HK-2 (cell line): ENCODE measurements around the gene DHRS4L2.
A peak's percentile ranks its signal among the peaks of the same experiment; 100 is the strongest.
"Not testable (repeated sequence)": the region's sequence is repeated elsewhere in the genome, so short reads cannot be mapped to it uniquely, and the experiment has no call there.

Source experiments
- DNase-seq: peaks from one replicate; pipeline ENCODE4 v3.0.0-alpha.2; 2018; ENCODE audit not compliant: unreplicated experiment

The DHRS4L2 gene

GRCh38 chr14:24018978-24019377 lies 30.2 kb downstream of the DHRS4L2 start:
- DNase-seq = not testable (repeated sequence)

DNA sequence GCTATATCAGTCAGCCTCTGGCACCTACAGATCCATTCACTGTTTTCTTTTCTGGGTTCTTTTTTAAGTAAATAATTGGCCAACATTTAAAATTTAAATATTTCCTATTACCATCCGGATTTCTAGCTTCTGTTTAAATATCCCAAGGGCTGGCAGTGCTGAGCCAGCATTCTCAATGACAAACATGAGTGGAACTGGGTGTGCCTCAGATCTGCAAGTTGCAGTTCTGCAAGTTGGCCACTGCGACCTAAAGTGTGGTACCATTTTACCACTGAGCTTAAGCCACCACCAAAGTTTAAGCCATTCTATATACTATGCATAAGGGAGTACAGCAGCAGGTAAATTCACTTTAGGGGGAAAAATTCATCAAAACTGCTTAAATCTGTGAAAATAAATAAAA lies 31.2 kb downstream of the DHRS4L2 start:
- not testable (repeated sequence) for DNase-seq

- not testable (repeated sequence) for DNase-seq
Measured at GRCh38 chr14:24020520-24020919, 31.8 kb downstream of the DHRS4L2 start.

DNA sequence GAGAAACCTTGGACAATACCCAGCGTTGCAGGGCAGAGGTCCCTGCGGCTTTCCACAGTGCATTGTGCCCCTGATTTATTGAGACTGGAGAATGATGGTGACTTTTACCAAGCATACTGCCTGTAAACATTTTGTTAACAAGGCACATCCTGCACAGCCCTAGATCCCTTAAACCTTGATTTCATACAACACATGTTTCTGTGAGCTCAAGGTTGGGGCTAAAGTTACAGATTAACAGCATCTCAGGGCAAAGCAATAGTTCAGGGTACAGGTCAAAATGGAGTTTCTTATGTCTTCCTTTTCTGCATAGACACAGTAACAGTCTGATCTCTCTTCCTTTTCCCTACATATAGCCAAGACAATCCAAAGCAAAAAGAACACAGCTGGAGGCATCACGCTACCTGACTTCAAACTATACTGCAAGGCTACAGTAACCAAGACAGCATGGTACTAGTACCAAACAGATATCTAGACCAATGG lies 36.2 kb downstream of the DHRS4L2 start:
- DNase-seq = not testable (repeated sequence)

- DNase-seq = not testable (repeated sequence)
Measured at GRCh38 chr14:24029687-24030086, 41.0 kb downstream of the DHRS4L2 start.

DNA sequence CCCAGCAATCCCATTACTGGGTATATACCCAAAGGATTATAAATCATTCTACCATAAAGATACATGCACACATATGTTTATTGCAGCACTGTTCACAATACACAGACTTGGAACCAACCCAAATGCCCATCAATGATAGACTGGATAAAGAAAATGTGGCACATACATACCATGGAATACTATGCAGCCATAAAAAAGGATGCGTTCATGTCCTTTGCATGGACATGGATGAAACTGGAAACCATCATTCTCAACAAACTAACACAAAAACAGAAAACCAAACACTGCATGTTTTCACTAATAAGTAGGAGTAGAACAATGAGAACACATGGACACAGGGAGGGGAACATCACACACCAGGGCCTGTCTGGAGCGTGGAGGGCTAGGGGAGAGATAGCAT lies 42.6 kb downstream of the DHRS4L2 start:
- not testable (repeated sequence) for DNase-seq

DNA sequence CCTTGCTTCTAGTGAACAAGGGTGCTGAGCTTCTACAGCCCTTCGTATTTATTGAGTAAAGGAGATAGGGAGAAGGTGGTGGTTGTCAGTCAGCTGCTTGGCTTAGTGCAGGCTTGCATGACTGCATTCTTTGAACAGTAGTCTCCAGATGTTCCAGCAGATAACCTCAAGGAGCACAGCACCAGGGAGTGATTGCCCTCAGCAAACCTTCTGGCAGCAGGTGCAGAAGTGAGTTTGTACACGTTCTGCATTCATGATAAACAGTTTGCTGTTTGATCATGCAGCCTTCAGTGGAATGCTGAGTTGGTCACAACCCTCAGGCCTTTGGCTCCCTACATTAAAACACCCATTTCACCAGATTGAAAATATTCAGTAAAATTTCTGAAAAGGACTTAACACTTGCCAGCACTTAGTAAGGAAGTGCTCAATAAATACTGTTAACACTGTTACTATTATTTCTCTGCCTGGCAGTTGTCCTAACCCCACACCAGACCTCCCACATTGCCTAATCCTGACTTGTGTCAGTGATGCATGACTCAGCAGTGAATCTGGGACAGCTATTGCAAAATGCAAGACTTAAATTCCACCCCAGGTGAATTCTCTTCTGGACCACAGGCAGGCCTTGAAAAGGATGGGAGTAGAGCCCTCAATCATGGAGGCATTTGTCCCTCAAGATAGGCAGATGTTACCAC lies 44.1 kb downstream of the DHRS4L2 start:
- no peak for DNase-seq

DNA sequence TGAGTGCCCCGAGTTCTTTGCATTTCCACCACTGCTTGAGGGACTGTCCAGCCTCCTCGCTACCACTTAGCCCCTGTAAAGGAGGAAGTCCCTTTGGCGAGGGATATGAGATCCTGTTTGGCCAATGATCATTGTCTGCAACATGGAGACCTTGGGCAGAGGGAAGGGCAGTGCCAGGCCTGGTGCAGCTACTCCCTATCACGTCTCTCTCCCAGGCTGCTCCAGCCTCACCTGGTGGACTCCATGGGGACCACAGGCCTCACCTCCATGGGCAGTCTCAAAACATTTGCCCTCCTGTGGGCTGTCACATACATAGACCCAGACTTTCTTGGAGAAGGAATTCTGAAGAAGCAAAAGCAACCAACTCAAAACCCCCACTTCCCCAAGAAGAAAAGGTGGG lies 47.0 kb downstream of the DHRS4L2 start:
- not testable (repeated sequence) for DNase-seq

DNA sequence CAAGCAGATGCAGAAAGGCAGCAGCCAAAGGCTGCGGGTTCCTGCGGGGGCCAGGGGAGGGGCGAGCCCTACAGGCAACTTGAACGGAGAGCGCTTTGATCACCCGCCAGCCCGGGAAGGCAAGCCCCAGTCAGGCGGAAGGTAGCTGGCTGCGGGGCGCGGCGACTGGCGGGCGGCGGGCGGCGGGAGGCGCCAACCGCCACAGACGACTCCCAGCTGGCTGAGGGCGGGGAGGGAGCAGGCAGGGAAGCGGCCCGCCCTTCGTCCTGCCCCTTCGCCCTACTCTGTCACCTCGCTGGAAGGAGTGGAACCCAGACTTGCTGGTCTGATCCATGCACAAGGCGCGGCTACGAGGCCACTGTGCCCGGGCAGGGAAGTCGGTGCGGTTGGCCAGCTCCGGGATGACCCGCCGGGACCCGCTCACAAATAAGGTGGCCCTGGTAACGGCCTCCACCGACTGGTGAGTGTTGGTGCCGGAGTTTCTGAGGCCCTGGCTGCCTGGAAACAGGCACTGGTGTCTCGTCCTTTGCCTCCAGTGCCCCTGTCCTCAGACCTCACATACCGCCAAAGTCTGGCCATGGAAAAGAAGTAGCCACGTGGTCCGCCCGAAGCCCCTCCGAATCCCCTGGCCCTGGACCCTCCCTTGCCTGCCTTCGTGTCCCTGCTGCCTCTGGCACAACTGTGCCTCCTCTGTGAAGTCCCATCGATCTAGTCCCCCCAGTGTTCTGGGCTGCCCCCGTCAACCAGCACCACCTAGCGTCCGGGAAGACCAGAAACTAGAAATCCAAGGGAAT lies 47.6 kb downstream of the DHRS4L2 start:
- DNase-seq = peak; percentile 83

GRCh38 chr14:24036963-24037657 lies 48.4 kb downstream of the DHRS4L2 start:
- not testable (repeated sequence) for DNase-seq

GRCh38 chr14:24037658-24038037 lies 48.9 kb downstream of the DHRS4L2 start:
- no peak for DNase-seq

DNA sequence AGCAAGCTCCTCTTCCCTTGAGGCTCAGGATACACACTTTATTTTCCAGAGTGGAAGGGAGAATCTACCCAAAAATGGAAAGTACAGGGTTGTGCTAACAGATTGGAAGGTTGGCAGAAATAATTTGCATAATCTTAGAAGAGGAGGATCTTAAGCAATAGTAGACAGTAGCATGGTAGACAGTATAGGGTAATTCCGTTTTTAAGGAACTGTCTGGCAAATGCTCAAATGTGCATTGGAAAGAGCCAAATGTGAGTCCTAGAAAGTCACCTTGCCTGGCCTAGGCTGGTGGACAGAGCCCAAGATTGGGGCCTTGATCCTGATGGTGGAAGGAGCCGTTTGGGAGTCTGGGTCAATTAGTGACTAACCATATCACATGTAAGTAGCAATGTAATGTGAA lies 50.0 kb downstream of the DHRS4L2 start:
- DNase-seq = no peak

- DNase-seq = no peak
Measured at GRCh38 chr14:24040692-24041091, 52.0 kb downstream of the DHRS4L2 start.

DNA sequence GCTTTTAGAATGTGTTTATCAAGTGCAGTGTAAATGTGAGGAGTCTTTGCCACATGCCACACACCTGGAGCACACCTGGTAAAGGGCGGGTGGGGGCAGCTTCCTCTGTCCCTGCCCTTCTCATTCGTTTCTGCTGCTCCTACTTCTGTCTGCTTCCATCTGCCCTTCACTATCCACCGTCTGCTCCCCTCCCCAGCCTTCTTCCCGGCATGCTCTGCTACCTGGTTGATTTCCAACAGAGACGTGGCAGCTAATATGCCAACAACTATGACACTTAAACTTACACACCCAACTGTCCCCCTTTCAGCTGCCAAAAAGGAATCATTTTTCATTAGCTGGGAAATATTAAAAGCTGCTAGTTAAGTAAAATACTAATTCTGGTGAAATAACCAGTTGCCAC lies 54.0 kb downstream of the DHRS4L2 start:
- DNase-seq = no peak

DNA sequence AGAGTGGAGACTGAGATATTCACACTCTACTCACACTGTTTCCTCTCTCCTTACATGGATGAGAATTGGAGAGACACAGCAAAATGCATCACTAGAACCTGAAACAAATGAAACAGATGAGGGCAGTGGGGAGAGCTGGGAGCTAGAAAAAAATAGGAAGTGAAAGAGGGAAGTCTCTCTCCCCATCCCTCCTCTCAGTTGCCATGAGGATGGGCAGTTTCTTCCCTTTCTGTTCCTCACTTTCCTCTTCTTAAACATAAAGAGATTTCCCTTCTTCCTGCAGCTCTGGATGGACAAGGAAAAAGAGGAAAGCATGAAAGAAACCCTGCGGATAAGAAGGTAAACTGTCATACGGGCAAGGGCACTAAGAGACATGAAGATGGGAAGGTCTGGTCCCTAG lies 60.3 kb downstream of the DHRS4L2 start:
- not testable (repeated sequence) for DNase-seq

DNA sequence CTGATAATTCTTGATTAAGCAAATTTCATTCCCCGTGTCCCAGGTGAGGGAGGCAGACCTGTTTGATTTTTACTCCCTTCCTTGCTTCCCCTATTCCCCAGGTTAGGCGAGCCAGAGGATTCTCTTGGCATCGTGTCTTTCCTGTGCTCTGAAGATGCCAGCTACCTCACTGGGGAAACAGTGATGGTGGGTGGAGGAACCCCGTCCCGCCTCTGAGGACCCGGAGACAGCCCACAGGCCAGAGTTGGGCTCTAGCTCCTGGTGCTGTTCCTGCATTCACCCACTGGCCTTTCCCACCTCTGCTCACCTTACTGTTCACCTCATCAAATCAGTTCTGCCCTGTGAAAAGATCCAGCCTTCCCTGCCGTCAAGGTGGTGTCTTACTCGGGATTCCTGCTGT lies 62.0 kb downstream of the DHRS4L2 start:
- not testable (repeated sequence) for DNase-seq

DNA sequence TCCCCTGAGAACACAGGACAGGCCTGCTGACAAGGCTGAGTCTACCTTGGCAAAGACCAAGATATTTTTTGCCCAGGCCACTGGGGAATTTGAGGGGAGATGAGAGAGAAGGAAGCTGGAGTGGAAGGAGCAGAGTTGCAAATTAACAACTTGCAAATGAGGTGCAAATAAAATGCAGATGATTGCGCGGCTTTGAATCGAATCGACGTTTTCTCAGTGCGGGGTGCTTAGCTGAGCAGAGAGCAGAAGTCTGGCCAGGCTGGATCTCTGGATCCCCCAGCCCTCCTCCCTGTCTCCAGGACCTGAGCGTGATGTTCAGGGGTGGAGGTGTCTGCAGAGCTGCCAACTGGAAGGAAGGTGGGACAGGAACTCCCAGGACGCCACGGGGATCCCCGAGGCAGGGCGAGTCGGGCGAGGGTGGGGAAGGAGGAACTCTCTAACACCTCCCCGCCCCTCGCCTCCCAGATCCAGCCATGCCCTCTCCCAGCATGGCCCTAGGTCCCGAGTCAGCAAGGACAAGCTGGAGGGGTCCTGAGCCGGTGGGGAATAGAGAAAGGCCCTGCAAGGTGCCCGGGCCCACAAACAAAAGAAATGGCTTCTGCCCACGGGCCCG lies 62.6 kb downstream of the DHRS4L2 start:
- DNase-seq = no peak

DNA sequence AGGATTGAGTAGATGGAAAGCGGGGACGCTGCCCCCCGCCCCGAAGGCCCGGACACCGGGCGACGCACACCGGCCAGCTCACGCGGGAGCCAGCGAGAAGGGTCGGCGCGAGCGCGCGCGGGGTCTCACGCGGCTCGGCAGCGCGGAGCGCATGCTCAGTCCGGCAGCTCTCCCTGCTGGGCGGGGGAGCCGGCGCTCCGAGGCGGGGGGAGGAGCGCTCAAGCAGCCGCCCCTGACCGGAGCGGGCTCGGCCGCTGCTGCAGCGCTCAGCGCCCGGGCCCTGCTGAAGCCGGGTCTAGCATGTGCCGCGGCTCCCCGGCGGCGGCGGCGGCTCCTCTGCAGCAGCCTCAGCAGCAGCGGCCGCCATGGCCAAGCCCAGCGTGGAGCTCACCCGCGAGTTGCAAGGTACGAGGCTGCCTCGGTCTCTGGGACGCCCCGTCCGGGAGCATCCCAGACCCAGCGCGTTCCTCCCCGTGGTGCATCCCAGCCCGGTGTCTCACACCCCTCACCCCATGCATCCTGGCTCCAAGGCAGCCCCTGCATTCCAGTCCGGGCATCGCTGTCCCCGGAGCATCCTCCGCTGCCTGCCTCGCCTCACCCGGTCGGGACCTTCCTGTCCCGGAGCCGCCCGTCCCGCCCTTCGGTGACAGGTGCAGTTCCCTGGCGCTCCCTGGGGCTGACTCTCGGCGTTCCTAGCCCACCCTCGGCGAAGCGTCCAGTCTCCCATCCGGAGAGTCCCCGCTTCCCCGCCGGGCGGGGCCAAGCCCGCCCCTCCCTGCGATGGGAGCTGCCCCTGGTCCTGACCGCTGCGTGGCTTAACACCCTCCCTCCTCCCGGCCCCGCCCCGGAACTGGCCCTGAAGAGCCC lies 63.3 kb downstream of the DHRS4L2 start, which contains the start of gene CARMIL3:
Gene CARMIL3 (plus strand): TSS at position 221 of the 867 bp plus-strand sequence. CDS start 145 bp downstream, at position 366.
- DNase-seq = peak; percentile 62

GRCh38 chr14:24052656-24053547 lies 64.2 kb downstream of the DHRS4L2 start:
- no peak for DNase-seq
